HepG2 (cell line): ENCODE data around the gene POU6F2. TPM values are rescaled to one million over a fixed set of nuclear protein-coding genes. Genes with fewer than 3 reads are reported as not detected.

ENCODE experiments used
- ATAC-seq: fragments of 200-7000 bp; cut with Tn5 transposase; 3 replicates; pipeline ENCODE4 v1.9.1; 2020; ENCODE audit warnings: mild to moderate bottlenecking, moderate library complexity
- BruUV-seq: library from RNA; stranded (reverse); fragments of 400-500 nt; replicated peaks from 2 replicates; lab custom pipeline; 2021; lab: Mats Ljungman, UMichigan
- CTCF ChIA-PET: fragments of 300-600 bp; formaldehyde crosslinking; extraction: SDS; loops from one replicate; lab custom pipeline; 2021; ENCODE audit warnings: low total read pairs, inconsistent platforms, low intra/inter-chr PET ratio; lab: Yijun Ruan, JAX
- POLR2A ChIA-PET: fragments of 350-600 bp; sonication (Branson Sonifier 250); formaldehyde crosslinking; loops from one replicate; lab custom pipeline; 2020; ENCODE audit warnings: antibody characterized with exemption, inconsistent platforms; lab: Yijun Ruan, JAX
- DNase-seq: peaks from one replicate; pipeline ENCODE4 v3.0.0-alpha.2; 2015; ENCODE audit warnings: low spot score
- FAIRE-seq: peaks from 3 replicates; lab custom pipeline; 2011; peaks lifted over from hg19 to GRCh38; lab: Jason Lieb, UNC
- H2AFZ ChIP-seq: one replicate; pipeline ENCODE4 v1.6.1; 2011; ENCODE audit warnings: low read length, inconsistent platforms
- H3K27ac ChIP-seq: fragments of 300-600 bp; 3 replicates; pipeline ENCODE4 v1.8.0; 2011; ENCODE audit warnings: mixed run types, mild to moderate bottlenecking, mixed read lengths, low read length, inconsistent platforms; ENCODE audit not compliant: insufficient read depth; ENCODE audit errors: extremely low read length
- H3K27me3 ChIP-seq, 2 experiments: fragments of 200-600 bp in 1 of 2; 2 replicates in 1 of 2; 3 replicates in 1 of 2; pipeline versions ENCODE4 v1.6.0 to v1.8.0; 2011; ENCODE audit warnings: low read length in 2 of 2, mild to moderate bottlenecking in 2 of 2, moderate library complexity in 2 of 2, inconsistent platforms in 1 of 2; ENCODE audit not compliant: insufficient read depth in 2 of 2, control insufficient read depth in 1 of 2
- H3K36me3 ChIP-seq, 2 experiments: fragments of 200-600 bp in 1 of 2; replicated peaks in 1 of 2; 2 replicates in 1 of 2; 3 replicates in 1 of 2; pipeline versions ENCODE4 v1.5.1 to v1.8.0; 2011; ENCODE audit warnings: low read length in 2 of 2, inconsistent platforms in 1 of 2; ENCODE audit not compliant: insufficient read depth in 2 of 2, control insufficient read depth in 1 of 2
- H3K4me1 ChIP-seq: 2 replicates; pipeline ENCODE4 v1.5.1; 2012; ENCODE audit warnings: low read length, inconsistent platforms; ENCODE audit not compliant: insufficient read depth
- H3K4me2 ChIP-seq: 2 replicates; pipeline ENCODE4 v1.6.0; 2011; ENCODE audit warnings: low read depth, low read length, inconsistent platforms
- H3K4me3 ChIP-seq, 3 experiments: fragments of 200-600 bp in 1 of 3; sonication (generic), shearing (Covaris generic) in 1 of 3; replicated peaks in 1 of 3; 2 replicates each; pipeline ENCODE4 v1.5.1; 2011 to 2016; ENCODE audit warnings: low read length in 3 of 3, inconsistent platforms in 2 of 3, low read depth in 2 of 3, mild to moderate bottlenecking in 2 of 3, control low read depth in 1 of 3, mixed read lengths in 1 of 3; ENCODE audit not compliant: insufficient read depth in 1 of 3
- H3K79me2 ChIP-seq: one replicate; pipeline ENCODE4 v1.6.1; 2011; ENCODE audit warnings: low read length, inconsistent platforms; ENCODE audit not compliant: insufficient read depth
- H3K9ac ChIP-seq: 2 replicates; pipeline ENCODE4 v1.6.0; 2011; ENCODE audit warnings: mild to moderate bottlenecking, low read depth, low read length, inconsistent platforms; ENCODE audit not compliant: insufficient read depth
- H3K9me3 ChIP-seq: 2 replicates; pipeline ENCODE4 v1.5.1; 2012; ENCODE audit warnings: mild to moderate bottlenecking, low read length
- H4K20me1 ChIP-seq: 2 replicates; pipeline ENCODE4 v1.6.0; 2011; ENCODE audit warnings: inconsistent platforms, mild to moderate bottlenecking, low read length, moderate library complexity; ENCODE audit not compliant: insufficient read depth
- PAWR ChIP-seq: sonication (generic); formaldehyde crosslinking; IDR thresholded peaks from 2 replicates; pipeline ENCODE4 v1.4.0; 2020; ENCODE audit warnings: missing genetic modification reagents, mild to moderate bottlenecking, borderline replicate concordance
- PRMT3 ChIP-seq: sonication (generic); formaldehyde crosslinking; IDR thresholded peaks from 2 replicates; pipeline ENCODE4 v1.8.1; 2022; ENCODE audit warnings: low read depth, mild to moderate bottlenecking, moderate library complexity, missing genetic modification reagents, borderline replicate concordance
- WGBS: methylation state at CpG from one replicate; pipeline ENCODE4 v1.1.6; 2017; ENCODE audit warnings: low lambda C conversion rate; 5-methylcytosine and 5-hydroxymethylcytosine counted together
- in situ Hi-C: cut with HindIII; loops from 2 replicates; pipeline ENCODE4 v1.10.0; 2017; ENCODE audit warnings: low pct_unique_long_range_greater_than_20kb; ENCODE audit not compliant: extremely low pct_ligation_motif_present
- intact Hi-C: fragments of 100-400 bp; cut with micrococcal nuclease; formaldehyde crosslinking; loops from one replicate; pipeline ENCODE4 v1.10.0; 2022; ENCODE audit not compliant: unreplicated experiment
- polyA plus RNA-seq, 8 experiments: library from polyadenylated mRNA; depleted of rRNA in 3 of 8; stranded (reverse) in 7 of 8; unstranded in 1 of 8; fragments of >200 nt; fragmentation: Illumina TruSeq in 4 of 8; extraction: Trizol in 4 of 8; gene quantifications; 2 replicates each; pipeline versions ENCODE4 v1.2.1 to v1.2.3, GENCODE V29; 2011 to 2016; ENCODE audit warnings: low read depth in 4 of 8, missing spikeins in 1 of 8, mixed read lengths in 1 of 8; ENCODE audit not compliant: insufficient read depth in 1 of 8
- total RNA-seq, 5 experiments: library from RNA; depleted of rRNA; stranded (reverse); fragments of >200 nt; fragmentation: Illumina TruSeq; extraction: Trizol; gene quantifications; 2 replicates each; pipeline ENCODE4 v1.2.3, GENCODE V29; 2016; ENCODE audit warnings: low read depth in 1 of 5
- TF ChIP-seq, protein P1 (sequence below): sonication (generic); formaldehyde crosslinking; IDR thresholded peaks from 2 replicates; pipeline ENCODE4 v1.5.0; 2020; ENCODE audit warnings: mild to moderate bottlenecking, missing genetic modification reagents, borderline replicate concordance

Gene POU6F2
- total and polyA plus RNA-seq, 2 of the 13 experiments (the other 11 are each of a cell fraction or from before 2014, with no cell fraction given), result not detected

DNA sequence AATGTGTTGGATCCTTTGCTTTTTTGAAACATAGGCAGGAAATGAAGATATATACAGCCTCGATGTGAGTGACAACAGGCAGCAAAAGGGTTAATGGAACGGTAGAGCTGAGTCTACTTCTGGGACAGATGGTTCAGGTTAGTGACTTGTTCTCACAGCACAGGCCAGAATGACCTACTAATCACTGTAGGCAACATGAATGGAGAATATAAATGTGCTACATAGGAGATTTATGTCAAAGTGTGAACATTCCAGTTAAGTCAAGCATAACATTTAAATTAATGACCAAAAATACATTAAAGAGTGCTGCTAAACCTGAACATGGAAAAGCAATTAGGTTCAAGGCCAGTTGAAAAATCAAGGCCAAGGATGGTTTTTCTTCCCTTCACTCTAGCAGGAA is 235.2 kb downstream of the POU6F2 start:
- no peaks in the 10 kb centered on the region for H3K36me3 ChIP-seq
- TF ChIP-seq PRMT3 (CRISPR knock-in tag) (no peak), PAWR (no peak)
- TF ChIP-seq, protein P1, sequence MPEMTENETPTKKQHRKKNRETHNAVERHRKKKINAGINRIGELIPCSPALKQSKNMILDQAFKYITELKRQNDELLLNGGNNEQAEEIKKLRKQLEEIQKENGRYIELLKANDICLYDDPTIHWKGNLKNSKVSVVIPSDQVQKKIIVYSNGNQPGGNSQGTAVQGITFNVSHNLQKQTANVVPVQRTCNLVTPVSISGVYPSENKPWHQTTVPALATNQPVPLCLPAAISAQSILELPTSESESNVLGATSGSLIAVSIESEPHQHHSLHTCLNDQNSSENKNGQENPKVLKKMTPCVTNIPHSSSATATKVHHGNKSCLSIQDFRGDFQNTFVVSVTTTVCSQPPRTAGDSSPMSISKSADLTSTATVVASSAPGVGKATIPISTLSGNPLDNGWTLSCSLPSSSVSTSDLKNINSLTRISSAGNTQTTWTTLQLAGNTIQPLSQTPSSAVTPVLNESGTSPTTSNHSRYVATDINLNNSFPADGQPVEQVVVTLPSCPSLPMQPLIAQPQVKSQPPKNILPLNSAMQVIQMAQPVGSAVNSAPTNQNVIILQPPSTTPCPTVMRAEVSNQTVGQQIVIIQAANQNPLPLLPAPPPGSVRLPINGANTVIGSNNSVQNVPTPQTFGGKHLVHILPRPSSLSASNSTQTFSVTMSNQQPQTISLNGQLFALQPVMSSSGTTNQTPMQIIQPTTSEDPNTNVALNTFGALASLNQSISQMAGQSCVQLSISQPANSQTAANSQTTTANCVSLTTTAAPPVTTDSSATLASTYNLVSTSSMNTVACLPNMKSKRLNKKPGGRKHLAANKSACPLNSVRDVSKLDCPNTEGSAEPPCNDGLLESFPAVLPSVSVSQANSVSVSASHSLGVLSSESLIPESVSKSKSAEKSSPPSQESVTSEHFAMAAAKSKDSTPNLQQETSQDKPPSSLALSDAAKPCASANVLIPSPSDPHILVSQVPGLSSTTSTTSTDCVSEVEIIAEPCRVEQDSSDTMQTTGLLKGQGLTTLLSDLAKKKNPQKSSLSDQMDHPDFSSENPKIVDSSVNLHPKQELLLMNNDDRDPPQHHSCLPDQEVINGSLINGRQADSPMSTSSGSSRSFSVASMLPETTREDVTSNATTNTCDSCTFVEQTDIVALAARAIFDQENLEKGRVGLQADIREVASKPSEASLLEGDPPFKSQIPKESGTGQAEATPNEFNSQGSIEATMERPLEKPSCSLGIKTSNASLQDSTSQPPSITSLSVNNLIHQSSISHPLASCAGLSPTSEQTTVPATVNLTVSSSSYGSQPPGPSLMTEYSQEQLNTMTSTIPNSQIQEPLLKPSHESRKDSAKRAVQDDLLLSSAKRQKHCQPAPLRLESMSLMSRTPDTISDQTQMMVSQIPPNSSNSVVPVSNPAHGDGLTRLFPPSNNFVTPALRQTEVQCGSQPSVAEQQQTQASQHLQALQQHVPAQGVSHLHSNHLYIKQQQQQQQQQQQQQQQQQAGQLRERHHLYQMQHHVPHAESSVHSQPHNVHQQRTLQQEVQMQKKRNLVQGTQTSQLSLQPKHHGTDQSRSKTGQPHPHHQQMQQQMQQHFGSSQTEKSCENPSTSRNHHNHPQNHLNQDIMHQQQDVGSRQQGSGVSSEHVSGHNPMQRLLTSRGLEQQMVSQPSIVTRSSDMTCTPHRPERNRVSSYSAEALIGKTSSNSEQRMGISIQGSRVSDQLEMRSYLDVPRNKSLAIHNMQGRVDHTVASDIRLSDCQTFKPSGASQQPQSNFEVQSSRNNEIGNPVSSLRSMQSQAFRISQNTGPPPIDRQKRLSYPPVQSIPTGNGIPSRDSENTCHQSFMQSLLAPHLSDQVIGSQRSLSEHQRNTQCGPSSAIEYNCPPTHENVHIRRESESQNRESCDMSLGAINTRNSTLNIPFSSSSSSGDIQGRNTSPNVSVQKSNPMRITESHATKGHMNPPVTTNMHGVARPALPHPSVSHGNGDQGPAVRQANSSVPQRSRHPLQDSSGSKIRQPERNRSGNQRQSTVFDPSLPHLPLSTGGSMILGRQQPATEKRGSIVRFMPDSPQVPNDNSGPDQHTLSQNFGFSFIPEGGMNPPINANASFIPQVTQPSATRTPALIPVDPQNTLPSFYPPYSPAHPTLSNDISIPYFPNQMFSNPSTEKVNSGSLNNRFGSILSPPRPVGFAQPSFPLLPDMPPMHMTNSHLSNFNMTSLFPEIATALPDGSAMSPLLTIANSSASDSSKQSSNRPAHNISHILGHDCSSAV, result no peak
- WGBS, result 0% methylated on average over 2 of the region's 2 CpGs
- no peaks in the 10 kb centered on the region for H3K4me1 ChIP-seq
- no peak overlapping the region for H3K4me2 ChIP-seq
- DNase-seq, result no peak
- no peaks in the 10 kb centered on the region for H3K79me2 ChIP-seq
- no peaks in the 10 kb centered on the region for H4K20me1 ChIP-seq
- H3K9me3 ChIP-seq, result no peaks in the 10 kb centered on the region
- BruUV-seq, result no TSS peak
- no peak for ATAC-seq
- H3K9ac ChIP-seq, result no peak overlapping the region
- H3K27me3 ChIP-seq, result no peaks in the 10 kb centered on the region
- no peak overlapping the region for H3K4me3 ChIP-seq
- H2AFZ ChIP-seq, result no peak overlapping the region
- intact Hi-C loops, result no loop called here
- no peak for FAIRE-seq
- CTCF ChIA-PET, result no interaction called here
- POLR2A ChIA-PET, result no interaction called here
- in situ Hi-C loops, result no loop called here
- no peak overlapping the region for H3K27ac ChIP-seq
